ENCODE data around the gene TACC2.

The TACC2 gene

GRCh38 chr10:122303271-122304053 is 314.5 kb downstream of the TACC2 start:
- no peak for DNase-seq (ENCODE audit: low read depth)
- TF ChIP-seq CTCF (IDR thresholded peaks at IDR 0.05; ENCODE audit: insufficient read depth, low read depth, low read length, missing control alignments) = no peak
- H3K4me3 ChIP-seq (ENCODE audit: low read depth, low read length) = no peak overlapping the region

Measured in GM12865 (cell line).